OCI-LY3 (cell line): ENCODE results near the gene TAC4.

Experiments used
- H2AFZ ChIP-seq: fragments of 200-600, 300-600 bp; shearing (Covaris generic); 2 replicates; pipeline ENCODE4 v1.6.0; 2014; ENCODE audit warnings: antibody characterized with exemption, low read depth, low read length
- H3K27ac ChIP-seq: fragments of 200-600, 300-600 bp; sonication (generic); 2 replicates; pipeline ENCODE4 v1.5.1; 2014; ENCODE audit warnings: mild to moderate bottlenecking, low read length, moderate library complexity, mixed read lengths
- H3K27me3 ChIP-seq: fragments of 200-600, 300-600 bp; sonication (generic); 2 replicates; pipeline ENCODE4 v1.6.1; 2014; ENCODE audit warnings: low read depth, low read length, mixed read lengths
- H3K36me3 ChIP-seq: fragments of 200-600, 300-600 bp; sonication (generic); replicated peaks from 2 replicates; pipeline ENCODE3; 2014; ENCODE audit warnings: low read depth, low read length, mixed read lengths
- H3K4me1 ChIP-seq: fragments of 300-600, 200-600 bp; sonication (generic); 2 replicates; pipeline ENCODE4 v1.6.1; 2014; ENCODE audit warnings: low read length, mixed read lengths
- H3K4me2 ChIP-seq: fragments of 200-600, 300-600 bp; sonication (generic); 2 replicates; pipeline ENCODE4 v1.6.1; 2014; ENCODE audit warnings: low read length, mixed read lengths
- H3K4me3 ChIP-seq: fragments of 300-600, 200-600 bp; sonication (generic); 2 replicates; pipeline ENCODE4 v1.5.1; 2014; ENCODE audit warnings: antibody characterized with exemption, mild to moderate bottlenecking, low read length, moderate library complexity
- H3K79me2 ChIP-seq: fragments of 300-600, 200-600 bp; shearing (Covaris generic); 2 replicates; pipeline ENCODE4 v1.6.1; 2014; ENCODE audit warnings: mild to moderate bottlenecking, low read length, mixed read lengths
- H3K9ac ChIP-seq: fragments of 300-600, 200-600 bp; shearing (Covaris generic); 2 replicates; pipeline ENCODE4 v1.6.0; 2014; ENCODE audit warnings: mild to moderate bottlenecking, low read length, moderate library complexity
- H3K9me3 ChIP-seq: fragments of 200-600, 300-600 bp; shearing (Covaris generic); 2 replicates; pipeline ENCODE4 v1.6.1; 2014; ENCODE audit warnings: low read length, mixed read lengths; ENCODE audit not compliant: insufficient read depth
- H4K20me1 ChIP-seq: fragments of 200-600, 300-600 bp; sonication (generic); 2 replicates; pipeline ENCODE4 v1.6.1; 2016; ENCODE audit warnings: low read length, mixed read lengths; ENCODE audit not compliant: insufficient read depth
- CTCF ChIP-seq: fragments of 200-600, 300-600 bp; sonication (generic); IDR thresholded peaks from 2 replicates; pipeline ENCODE4 v1.5.1; 2014; ENCODE audit warnings: antibody characterized with exemption, low read length, low read depth
- EZH2phosphoT487 ChIP-seq: fragments of 200-600 bp; shearing (Covaris generic); IDR thresholded peaks from 2 replicates; pipeline ENCODE4 v1.6.1; 2018; ENCODE audit warnings: antibody characterized with exemption, mixed run types, low read depth

TAC4 gene

GRCh38 chr17:49854126-49854525 lies 6.3 kb upstream of the TAC4 start:
- Histone ChIP-seq H2AFZ (no peak overlapping the region), H3K36me3 (no peaks in the 10 kb centered on the region), H3K4me1 (0 out of 2 replicates have a peak, but pooled peaks cover 3% of the 10 kb centered on the region), H4K20me1 (no peaks in the 10 kb centered on the region), H3K9me3 (no peaks in the 10 kb centered on the region), H3K79me2 (no peaks in the 10 kb centered on the region), H3K27ac (no peak overlapping the region), H3K27me3 (peaks cover 22% of the 10 kb centered on the region), H3K4me3 (no peak overlapping the region), H3K9ac (no peak overlapping the region), H3K4me2 (no peak overlapping the region)
- TF ChIP-seq CTCF (no peak), EZH2phosphoT487 (no peak)

- H3K27ac ChIP-seq, result no peak overlapping the region
- no peak overlapping the region for H3K4me3 ChIP-seq
- H4K20me1 ChIP-seq, result no peaks in the 10 kb centered on the region
- H3K27me3 ChIP-seq, result peaks cover 22% of the 10 kb centered on the region
- no peak overlapping the region for H3K9ac ChIP-seq
- no peaks in the 10 kb centered on the region for H3K79me2 ChIP-seq
- no peaks in the 10 kb centered on the region for H3K36me3 ChIP-seq
- no peak overlapping the region for H2AFZ ChIP-seq
- H3K4me2 ChIP-seq, result no peak overlapping the region
- H3K4me1 ChIP-seq, result 0 out of 2 replicates have a peak, but pooled peaks cover 3% of the 10 kb centered on the region
- no peaks in the 10 kb centered on the region for H3K9me3 ChIP-seq
- TF ChIP-seq CTCF (no peak), EZH2phosphoT487 (no peak)
Observed at GRCh38 chr17:49853470-49854015, 5.7 kb upstream of the TAC4 start.

GRCh38 chr17:49851387-49852291 lies 3.8 kb upstream of the TAC4 start:
- H3K9me3 ChIP-seq, result no peaks in the 10 kb centered on the region
- TF ChIP-seq EZH2phosphoT487 (no peak), CTCF (peak; percentile 64)
- no peaks in the 10 kb centered on the region for H3K36me3 ChIP-seq
- no peaks in the 10 kb centered on the region for H4K20me1 ChIP-seq
- H3K9ac ChIP-seq, result peak overlapping the region; percentile 69
- H3K27me3 ChIP-seq, result peaks cover 22% of the 10 kb centered on the region
- peak overlapping the region; percentile 95 for H3K4me2 ChIP-seq
- H2AFZ ChIP-seq, result peak overlapping the region; percentile 94
- H3K79me2 ChIP-seq, result no peaks in the 10 kb centered on the region
- 0 out of 2 replicates have a peak, but pooled peaks cover 3% of the 10 kb centered on the region for H3K4me1 ChIP-seq
- H3K4me3 ChIP-seq, result peak overlapping the region; percentile 87
- no peak overlapping the region for H3K27ac ChIP-seq

- Histone ChIP-seq H3K27ac (no peak overlapping the region), H4K20me1 (no peaks in the 10 kb centered on the region), H3K79me2 (no peaks in the 10 kb centered on the region), H3K4me3 (peak overlapping the region; percentile 87), H2AFZ (no peak overlapping the region), H3K27me3 (peaks cover 22% of the 10 kb centered on the region), H3K36me3 (no peaks in the 10 kb centered on the region), H3K9ac (no peak overlapping the region), H3K4me1 (0 out of 2 replicates have a peak, but pooled peaks cover 3% of the 10 kb centered on the region), H3K9me3 (no peaks in the 10 kb centered on the region), H3K4me2 (peak overlapping the region; percentile 95)
- TF ChIP-seq EZH2phosphoT487 (no peak), CTCF (no peak)
Observed at GRCh38 chr17:49850772-49851386, 3.0 kb upstream of the TAC4 start.
